Loucy (cell line): ENCODE results near the gene PRUNE2.

Experiments used
- H2AFZ ChIP-seq: fragments of 200-600 bp; sonication (generic); 2 replicates; pipeline ENCODE4 v1.6.0; 2016; ENCODE audit warnings: antibody characterized with exemption, mild to moderate bottlenecking, low read length, moderate library complexity
- H3F3A ChIP-seq: fragments of 200-600 bp; 2 replicates; pipeline ENCODE4 v1.6.0; 2016; ENCODE audit warnings: antibody characterized with exemption, low read depth, mild to moderate bottlenecking
- H3K27me3 ChIP-seq: fragments of 200-600 bp; sonication (generic); 2 replicates; pipeline ENCODE4 v1.6.1; 2014; ENCODE audit warnings: low read length, mild to moderate bottlenecking; ENCODE audit not compliant: insufficient read depth, poor library complexity, severe bottlenecking
- H3K36me3 ChIP-seq: fragments of 200-600 bp; sonication (generic); 2 replicates; pipeline ENCODE4 v1.6.1; 2016; ENCODE audit warnings: low read length; ENCODE audit not compliant: insufficient read depth
- H3K4me1 ChIP-seq: fragments of 200-600 bp; sonication (generic); 2 replicates; pipeline ENCODE4 v1.5.1; 2014; ENCODE audit warnings: low read length, mild to moderate bottlenecking; ENCODE audit not compliant: insufficient read depth, poor library complexity, severe bottlenecking
- H3K4me2 ChIP-seq: fragments of 200-600 bp; sonication (generic); 2 replicates; pipeline ENCODE4 v1.6.0; 2014; ENCODE audit warnings: antibody characterized with exemption, low read length, low read depth, mild to moderate bottlenecking; ENCODE audit not compliant: poor library complexity, severe bottlenecking
- H3K4me3 ChIP-seq: fragments of 200-600 bp; sonication (generic); 2 replicates; pipeline ENCODE4 v1.5.1; 2014; ENCODE audit warnings: low read length, mild to moderate bottlenecking, mixed read lengths; ENCODE audit not compliant: poor library complexity, severe bottlenecking
- H3K79me2 ChIP-seq: fragments of 200-600 bp; sonication (generic); 2 replicates; pipeline ENCODE4 v1.6.1; 2014; ENCODE audit warnings: low read length; ENCODE audit not compliant: insufficient read depth
- H3K9ac ChIP-seq: fragments of 200-600 bp; sonication (generic); 2 replicates; pipeline ENCODE4 v1.6.0; 2014; ENCODE audit warnings: mild to moderate bottlenecking, low read depth, low read length, moderate library complexity; ENCODE audit not compliant: poor library complexity, severe bottlenecking
- H3K9me2 ChIP-seq: fragments of 200-600 bp; sonication (generic); replicated peaks from 2 replicates; pipeline ENCODE4 v1.6.1; 2016; ENCODE audit warnings: low read depth, low read length, mixed read lengths
- H3K9me3 ChIP-seq: fragments of 200-600 bp; sonication (generic); 2 replicates; pipeline ENCODE4 v1.6.1; 2014; ENCODE audit warnings: mild to moderate bottlenecking, antibody characterized with exemption, low read length, low read depth; ENCODE audit not compliant: insufficient read depth
- H4K20me1 ChIP-seq: fragments of 200-600 bp; sonication (generic); 2 replicates; pipeline ENCODE4 v1.6.0; 2014; ENCODE audit warnings: antibody characterized with exemption, low read length, mild to moderate bottlenecking; ENCODE audit not compliant: insufficient read depth, poor library complexity, severe bottlenecking
- EZH2phosphoT487 ChIP-seq: fragments of 200-600 bp; IDR thresholded peaks from 2 replicates; pipeline ENCODE4 v1.6.1; 2018; ENCODE audit warnings: antibody characterized with exemption, mild to moderate bottlenecking, moderate library complexity, borderline replicate concordance
- TF ChIP-seq, protein P1 (sequence below): fragments of 200-600 bp; sonication (generic); conservative IDR thresholded peaks from 2 replicates; pipeline ENCODE4 v1.5.1; 2014; ENCODE audit warnings: mild to moderate bottlenecking, antibody characterized with exemption, low read length

PRUNE2 gene

DNA sequence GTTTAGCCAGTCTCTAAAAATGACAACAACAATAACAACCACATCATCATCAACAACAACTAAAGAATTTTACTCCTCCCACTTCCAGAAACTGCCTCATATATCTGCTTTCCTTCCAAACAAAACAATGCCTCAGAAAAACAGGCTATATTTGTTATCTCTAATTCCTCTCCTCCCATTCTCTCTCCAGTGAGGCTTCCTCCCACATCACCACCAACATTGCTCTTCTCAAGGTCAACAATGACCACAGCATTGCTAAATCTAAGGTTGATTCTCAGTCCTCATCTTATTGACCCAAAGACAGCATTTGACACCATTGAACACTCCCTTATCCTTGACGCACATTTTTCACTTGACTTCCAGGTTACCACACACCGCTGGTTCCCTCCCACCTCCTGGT, 38.1 kb upstream of the PRUNE2 start:
- H3K9me2 ChIP-seq = no peaks in the 10 kb centered on the region
- no peak overlapping the region for H3K4me3 ChIP-seq
- no peaks in the 10 kb centered on the region for H3K27me3 ChIP-seq
- no peak overlapping the region for H3K9ac ChIP-seq
- no peaks in the 10 kb centered on the region for H3F3A ChIP-seq
- no peak for TF ChIP-seq EZH2phosphoT487
- TF ChIP-seq, protein P1, sequence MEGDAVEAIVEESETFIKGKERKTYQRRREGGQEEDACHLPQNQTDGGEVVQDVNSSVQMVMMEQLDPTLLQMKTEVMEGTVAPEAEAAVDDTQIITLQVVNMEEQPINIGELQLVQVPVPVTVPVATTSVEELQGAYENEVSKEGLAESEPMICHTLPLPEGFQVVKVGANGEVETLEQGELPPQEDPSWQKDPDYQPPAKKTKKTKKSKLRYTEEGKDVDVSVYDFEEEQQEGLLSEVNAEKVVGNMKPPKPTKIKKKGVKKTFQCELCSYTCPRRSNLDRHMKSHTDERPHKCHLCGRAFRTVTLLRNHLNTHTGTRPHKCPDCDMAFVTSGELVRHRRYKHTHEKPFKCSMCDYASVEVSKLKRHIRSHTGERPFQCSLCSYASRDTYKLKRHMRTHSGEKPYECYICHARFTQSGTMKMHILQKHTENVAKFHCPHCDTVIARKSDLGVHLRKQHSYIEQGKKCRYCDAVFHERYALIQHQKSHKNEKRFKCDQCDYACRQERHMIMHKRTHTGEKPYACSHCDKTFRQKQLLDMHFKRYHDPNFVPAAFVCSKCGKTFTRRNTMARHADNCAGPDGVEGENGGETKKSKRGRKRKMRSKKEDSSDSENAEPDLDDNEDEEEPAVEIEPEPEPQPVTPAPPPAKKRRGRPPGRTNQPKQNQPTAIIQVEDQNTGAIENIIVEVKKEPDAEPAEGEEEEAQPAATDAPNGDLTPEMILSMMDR = no peak
- H3K4me1 ChIP-seq = no peaks in the 10 kb centered on the region
- H4K20me1 ChIP-seq = no peaks in the 10 kb centered on the region
- H3K79me2 ChIP-seq = no peaks in the 10 kb centered on the region
- H3K4me2 ChIP-seq = no peak overlapping the region
- no peaks in the 10 kb centered on the region for H3K9me3 ChIP-seq
- H2AFZ ChIP-seq = no peak overlapping the region
- H3K36me3 ChIP-seq = no peaks in the 10 kb centered on the region

DNA sequence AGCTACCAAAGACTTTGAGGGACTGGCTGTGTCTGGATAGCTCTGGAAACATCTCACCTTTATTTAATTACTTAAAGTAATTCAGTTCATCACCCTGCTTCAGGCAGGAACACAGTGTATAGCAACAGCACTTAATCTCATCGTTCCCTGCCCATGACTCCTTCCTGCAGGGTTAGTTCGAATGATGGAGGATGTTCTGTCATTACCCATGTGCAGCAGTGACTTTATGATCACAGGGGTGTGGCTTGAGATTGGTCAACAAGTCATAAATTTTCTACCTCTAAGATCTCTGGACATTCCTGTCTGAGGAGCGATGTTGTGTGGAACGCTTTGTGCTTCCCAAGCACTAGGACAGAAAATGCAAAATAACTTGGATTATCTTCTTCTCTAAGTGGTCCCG, 37.1 kb upstream of the PRUNE2 start:
- H3K36me3 ChIP-seq = no peaks in the 10 kb centered on the region
- H3K9ac ChIP-seq = no peak overlapping the region
- no peaks in the 10 kb centered on the region for H3K79me2 ChIP-seq
- no peaks in the 10 kb centered on the region for H3K4me1 ChIP-seq
- no peaks in the 10 kb centered on the region for H4K20me1 ChIP-seq
- H2AFZ ChIP-seq = no peak overlapping the region
- H3K9me2 ChIP-seq = no peaks in the 10 kb centered on the region
- H3K27me3 ChIP-seq = no peaks in the 10 kb centered on the region
- no peak overlapping the region for H3K4me2 ChIP-seq
- H3K9me3 ChIP-seq = no peaks in the 10 kb centered on the region
- no peak overlapping the region for H3K4me3 ChIP-seq
- TF ChIP-seq EZH2phosphoT487 = no peak
- TF ChIP-seq, protein P1 = no peak
- H3F3A ChIP-seq = no peaks in the 10 kb centered on the region

DNA sequence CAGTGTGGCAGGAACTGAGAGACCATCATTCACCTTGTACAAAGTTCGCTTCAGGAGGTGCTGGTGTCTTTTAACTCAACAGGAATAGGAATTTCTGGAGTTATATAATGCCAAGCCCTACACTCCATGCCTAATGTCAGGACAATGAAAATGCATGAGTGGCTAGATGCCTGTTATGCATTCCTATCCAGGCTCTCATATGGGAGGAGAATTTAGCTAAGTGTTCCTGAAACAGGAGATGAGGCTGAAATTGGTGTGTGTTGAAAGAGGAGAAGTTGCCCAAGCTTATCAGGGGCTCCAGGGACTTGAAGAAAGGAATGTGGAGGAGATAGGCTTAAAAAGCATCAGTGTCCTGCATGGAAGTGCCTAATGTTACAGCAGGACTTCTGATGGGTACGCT, 26.8 kb upstream of the PRUNE2 start:
- Histone ChIP-seq H3K4me2 (no peak overlapping the region), H2AFZ (no peak overlapping the region)

More for the DNA sequence above, 26.8 kb upstream of the PRUNE2 start:
- Histone ChIP-seq H3K36me3 (no peaks in the 10 kb centered on the region), H3K9me3 (no peaks in the 10 kb centered on the region), H4K20me1 (no peaks in the 10 kb centered on the region), H3F3A (no peaks in the 10 kb centered on the region), H3K4me1 (no peaks in the 10 kb centered on the region), H3K79me2 (no peaks in the 10 kb centered on the region), H3K27me3 (no peaks in the 10 kb centered on the region), H3K9me2 (no peaks in the 10 kb centered on the region), H3K4me3 (no peak overlapping the region), H3K9ac (no peak overlapping the region)
- TF ChIP-seq EZH2phosphoT487 = no peak
- TF ChIP-seq, protein P1 = no peak
